HG02870 (cell line): Measurements from ENCODE around the gene MARVELD1.
A peak's percentile ranks its signal among the peaks of the same experiment; 100 is the strongest.

ENCODE experiments used
- ATAC-seq: cut with Tn5 transposase; IDR thresholded peaks from one replicate; pipeline ENCODE4 v1.9.1; 2021; ENCODE audit warnings: mild to moderate bottlenecking, moderate library complexity; ENCODE audit not compliant: unreplicated experiment

MARVELD1 gene

GRCh38 chr10:97752956-97753355 is 39.4 kb downstream of the MARVELD1 start:
- ATAC-seq = no peak

GRCh38 chr10:97754726-97755125 is 41.2 kb downstream of the MARVELD1 start:
- no peak for ATAC-seq

- no peak for ATAC-seq
Measured at GRCh38 chr10:97755718-97756117, 42.2 kb downstream of the MARVELD1 start.

- ATAC-seq = no peak
Measured at GRCh38 chr10:97757471-97757870, 43.9 kb downstream of the MARVELD1 start.

GRCh38 chr10:97759158-97759887 is 45.8 kb downstream of the MARVELD1 start:
- no peak for ATAC-seq

GRCh38 chr10:97759946-97760345 is 46.4 kb downstream of the MARVELD1 start:
- ATAC-seq = no peak

- no peak for ATAC-seq
Measured at GRCh38 chr10:97760461-97761257, 47.1 kb downstream of the MARVELD1 start.

- no peak for ATAC-seq
Measured at GRCh38 chr10:97761331-97761865, 47.9 kb downstream of the MARVELD1 start.

- no peak for ATAC-seq
Measured at GRCh38 chr10:97762056-97762455, 48.5 kb downstream of the MARVELD1 start.

GRCh38 chr10:97762816-97763215 is 49.3 kb downstream of the MARVELD1 start:
- ATAC-seq = no peak

GRCh38 chr10:97763411-97763810 is 49.9 kb downstream of the MARVELD1 start:
- no peak for ATAC-seq

GRCh38 chr10:97763947-97764346 is 50.4 kb downstream of the MARVELD1 start:
- ATAC-seq = no peak

- peak; percentile 54 for ATAC-seq
Measured at GRCh38 chr10:97764519-97764931, 51.0 kb downstream of the MARVELD1 start.

- ATAC-seq = no peak
Measured at GRCh38 chr10:97765201-97765600, 51.7 kb downstream of the MARVELD1 start.

GRCh38 chr10:97766106-97766810 is 52.7 kb downstream of the MARVELD1 start:
- no peak for ATAC-seq

- no peak for ATAC-seq
Measured at GRCh38 chr10:97766996-97767924, 53.7 kb downstream of the MARVELD1 start.
